Panc1 (cell line): Measurements from ENCODE around the gene ARHGEF17.

Source experiments
- CTCF ChIP-seq: fragments of 450-650 bp; IDR thresholded peaks from 2 replicates; pipeline ENCODE4 v1.5.1; 2017; ENCODE audit warnings: mild to moderate bottlenecking
- SIN3A ChIP-seq: IDR thresholded peaks from 2 replicates; pipeline ENCODE4 v1.6.1; 2012; ENCODE audit warnings: low read depth, mild to moderate bottlenecking, low read length, moderate library complexity, borderline replicate concordance; ENCODE audit not compliant: insufficient read depth

GRCh38 chr11:73405146-73405510, 97.1 kb downstream of the ARHGEF17 start:
- TF ChIP-seq CTCF (no peak), SIN3A (no peak)
